GM18909 (cell line): ENCODE data around the gene BYSL.
"Not testable (repeated sequence)": the region's sequence is repeated elsewhere in the genome, so short reads cannot be mapped to it uniquely, and the experiment has no call there.

Experiments used
- ATAC-seq: cut with Tn5 transposase; IDR thresholded peaks from one replicate; pipeline ENCODE4 v1.9.1; 2021; ENCODE audit warnings: mild to moderate bottlenecking; ENCODE audit not compliant: unreplicated experiment, poor library complexity

The BYSL gene

GRCh38 chr6:41941280-41942066 is 20.2 kb downstream of the BYSL start, which contains the start of gene CCND3:
TSS of gene CCND3 (minus strand) at chr6:41941808. CDS start at chr6:41941649, 159 bp downstream.
- peak; percentile 87 for ATAC-seq

GRCh38 chr6:41942067-41942851 is 21.0 kb downstream of the BYSL start:
- peak; percentile 6 for ATAC-seq

- ATAC-seq = not testable (repeated sequence)
These were observed 21.6 kb downstream of the BYSL start for GRCh38 chr6:41942882-41943281.

- ATAC-seq = no peak
These were observed 22.2 kb downstream of the BYSL start for GRCh38 chr6:41943456-41943855.

- no peak for ATAC-seq
These were observed 26.4 kb downstream of the BYSL start for GRCh38 chr6:41947581-41948220.

GRCh38 chr6:41954668-41955067 is 33.4 kb downstream of the BYSL start:
- no peak for ATAC-seq

- no peak for ATAC-seq
These were observed 34.1 kb downstream of the BYSL start for GRCh38 chr6:41955412-41955811.

GRCh38 chr6:41957117-41957516 is 35.8 kb downstream of the BYSL start:
- no peak for ATAC-seq

GRCh38 chr6:41958022-41958856 is 36.9 kb downstream of the BYSL start:
- ATAC-seq = no peak

GRCh38 chr6:41960028-41960427 is 38.7 kb downstream of the BYSL start:
- no peak for ATAC-seq

- ATAC-seq = no peak
These were observed 42.1 kb downstream of the BYSL start for GRCh38 chr6:41963371-41963770.

GRCh38 chr6:41964201-41964887 is 43.0 kb downstream of the BYSL start:
- no peak for ATAC-seq

- no peak for ATAC-seq
These were observed 44.3 kb downstream of the BYSL start for GRCh38 chr6:41965429-41966213.

GRCh38 chr6:41966214-41966920 is 45.1 kb downstream of the BYSL start:
- ATAC-seq = no peak

GRCh38 chr6:41966961-41967311 is 45.6 kb downstream of the BYSL start:
- ATAC-seq = no peak

- ATAC-seq = no peak
These were observed 46.3 kb downstream of the BYSL start for GRCh38 chr6:41967312-41968287.

GRCh38 chr6:41970436-41970846 is 49.1 kb downstream of the BYSL start:
- ATAC-seq = no peak
